Sigmoid colon (tissue), 4 donors: ENCODE results near the gene CD84.

Experiments used
- CTCF ChIP-seq, 4 experiments: fragments of 450-650 bp in 3 of 4; fragments of 200-600 bp in 1 of 4; IDR thresholded peaks; one replicate each; pipeline ENCODE4 v1.5.1; 2016 to 2019; ENCODE audit warnings: antibody characterized with exemption in 4 of 4, mild to moderate bottlenecking in 3 of 4, moderate library complexity in 2 of 4
- EP300 ChIP-seq, 4 donors: sonication (generic); formaldehyde crosslinking; IDR thresholded peaks; one replicate each; pipeline ENCODE4 v1.6.1; 2017; ENCODE audit warnings: antibody characterized with exemption in 4 of 4
- POLR2A ChIP-seq, 2 donors: fragments of 450-650 bp; IDR thresholded peaks; one replicate each; pipeline ENCODE4 v1.6.1; 2016; ENCODE audit warnings: antibody characterized with exemption in 2 of 2, mild to moderate bottlenecking in 2 of 2, moderate library complexity in 2 of 2
- POLR2AphosphoS5 ChIP-seq, 4 donors: sonication (generic); formaldehyde crosslinking; IDR thresholded peaks; one replicate each; pipeline ENCODE4 v1.6.1; 2017; ENCODE audit warnings: antibody characterized with exemption in 4 of 4

GRCh38 chr1:160605205-160605604 lies 25.9 kb upstream of the CD84 start:
- no peak for TF ChIP-seq CTCF (IDR thresholded peaks at IDR 0.05)
- TF ChIP-seq POLR2A (IDR thresholded peaks at IDR 0.05) = no peak
- TF ChIP-seq POLR2AphosphoS5 (IDR thresholded peaks at IDR 0.05) = no peak
- no peak for TF ChIP-seq EP300 (IDR thresholded peaks at IDR 0.05)
